H1 (cell line): ENCODE measurements around the gene FZD8. TPM values are rescaled to one million over a fixed set of nuclear protein-coding genes. Genes with fewer than 3 reads are reported as not detected.
A peak's percentile ranks its signal among the peaks of the same experiment; 100 is the strongest.

Source experiments
- CTCF ChIA-PET: fragments of 300-600 bp; sonication (Branson Sonifier 250); formaldehyde crosslinking; loops from one replicate; lab custom pipeline; 2021; ENCODE audit not compliant: partially characterized antibody; lab: Charles Lee
- POLR2A ChIA-PET: fragments of 300-600 bp; sonication (Branson Sonifier 250); formaldehyde crosslinking; loops from one replicate; lab custom pipeline; 2021; ENCODE audit warnings: inconsistent platforms; ENCODE audit not compliant: partially characterized antibody; lab: Charles Lee
- DNase-seq, 2 experiments: peaks; one replicate each; pipeline versions ENCODE4 v3.0.0 to v3.0.0-alpha.2; 2010 to 2022; ENCODE audit warnings: low spot score in 2 of 2, low read depth in 1 of 2, mixed read lengths in 1 of 2
- FAIRE-seq: peaks from 2 replicates; lab custom pipeline; 2011; peaks lifted over from hg19 to GRCh38; lab: Jason Lieb, UNC
- H2AFZ ChIP-seq: 2 replicates; pipeline ENCODE4 v1.8.1; 2012; ENCODE audit warnings: low read length, inconsistent platforms
- H2AK5ac ChIP-seq: 2 replicates; pipeline ENCODE4 v1.6.1; 2013; ENCODE audit warnings: low read depth, low read length
- H2BK120ac ChIP-seq: replicated peaks from 2 replicates; pipeline ENCODE3; 2013; ENCODE audit warnings: low read depth, low read length, inconsistent platforms
- H2BK12ac ChIP-seq: 2 replicates; pipeline ENCODE4 v1.6.1; 2013; ENCODE audit warnings: low read depth, low read length
- H2BK15ac ChIP-seq: 2 replicates; pipeline ENCODE4 v1.6.1; 2013; ENCODE audit warnings: low read length
- H2BK20ac ChIP-seq: 2 replicates; pipeline ENCODE4 v1.6.1; 2013; ENCODE audit warnings: low read length
- H2BK5ac ChIP-seq: 2 replicates; pipeline ENCODE4 v1.6.1; 2013; ENCODE audit warnings: low read depth, low read length
- H3K14ac ChIP-seq: 2 replicates; pipeline ENCODE4 v1.6.1; 2013; ENCODE audit warnings: inconsistent platforms; ENCODE audit not compliant: insufficient read length
- H3K18ac ChIP-seq: 2 replicates; pipeline ENCODE4 v1.6.1; 2013; ENCODE audit warnings: low read length; ENCODE audit errors: extremely low read depth
- H3K23ac ChIP-seq: 2 replicates; pipeline ENCODE4 v1.6.1; 2013; ENCODE audit warnings: inconsistent platforms; ENCODE audit not compliant: insufficient read length
- H3K23me2 ChIP-seq: 2 replicates; pipeline ENCODE4 v1.6.1; 2013; ENCODE audit warnings: low read depth, low read length
- H3K27ac ChIP-seq: 2 replicates; pipeline ENCODE4 v1.6.1; 2011; ENCODE audit warnings: low read depth, low read length, inconsistent platforms
- H3K27me3 ChIP-seq, 4 experiments: replicated peaks in 1 of 4; 1 replicate in 1 of 4; 2 replicates in 3 of 4; pipeline versions ENCODE4 v1.6.1 to v1.8.1; 2011 to 2013; ENCODE audit warnings: low read length in 3 of 4, mild to moderate bottlenecking in 3 of 4, inconsistent platforms in 2 of 4, mixed read lengths in 2 of 4, moderate library complexity in 1 of 4; ENCODE audit not compliant: control insufficient read depth in 3 of 4, insufficient read depth in 3 of 4; ENCODE audit errors: extremely low read depth in 1 of 4
- H3K36me3 ChIP-seq, 4 experiments: 2 replicates each; pipeline versions ENCODE4 v1.6.1 to v1.8.1; 2011 to 2013; ENCODE audit warnings: mild to moderate bottlenecking in 4 of 4, low read length in 3 of 4, moderate library complexity in 2 of 4, control low read depth in 1 of 4, inconsistent platforms in 1 of 4; ENCODE audit not compliant: insufficient read depth in 4 of 4, control insufficient read depth in 2 of 4
- H3K4ac ChIP-seq: replicated peaks from 2 replicates; pipeline ENCODE3; 2013; ENCODE audit warnings: low read length, low read depth, mixed read lengths, inconsistent platforms; ENCODE audit not compliant: insufficient read length
- H3K4me1 ChIP-seq, 4 experiments: replicated peaks in 1 of 4; 1 replicate in 1 of 4; 2 replicates in 3 of 4; pipeline versions ENCODE4 v1.6.1 to v1.8.1; 2011 to 2013; ENCODE audit warnings: low read length in 3 of 4, inconsistent platforms in 2 of 4, mixed read lengths in 1 of 4; ENCODE audit not compliant: insufficient read depth in 4 of 4, control insufficient read depth in 3 of 4
- H3K4me2 ChIP-seq, 2 experiments: 2 replicates each; pipeline versions ENCODE4 v1.6.1 to v1.8.1; 2011 to 2013; ENCODE audit warnings: low read depth in 2 of 2, low read length in 2 of 2, control low read depth in 1 of 2, inconsistent platforms in 1 of 2, mild to moderate bottlenecking in 1 of 2; ENCODE audit not compliant: insufficient read depth in 1 of 2
- H3K4me3 ChIP-seq, 4 experiments: fragments of 200-600, 300-600 bp in 1 of 4; sonication (generic), shearing (Covaris generic), sonication (Bioruptor Twin) in 1 of 4; 2 replicates each; pipeline versions ENCODE4 v1.5.1 to v1.8.1; 2011 to 2016; ENCODE audit warnings: low read length in 4 of 4, low read depth in 3 of 4, control low read depth in 2 of 4, inconsistent platforms in 2 of 4, mild to moderate bottlenecking in 2 of 4, mixed read lengths in 1 of 4, moderate library complexity in 1 of 4; ENCODE audit not compliant: insufficient read depth in 2 of 4; ENCODE audit errors: extremely low read depth in 1 of 4
- H3K56ac ChIP-seq: replicated peaks from 2 replicates; pipeline ENCODE3; 2013; ENCODE audit warnings: low read depth, mild to moderate bottlenecking, mixed read lengths, low read length, inconsistent platforms; ENCODE audit not compliant: insufficient read length
- H3K79me1 ChIP-seq: 2 replicates; pipeline ENCODE4 v1.6.1; 2013; ENCODE audit warnings: low read depth, low read length, control low read depth
- H3K79me2 ChIP-seq, 2 experiments: 2 replicates each; pipeline versions ENCODE4 v1.6.1 to v1.8.1; 2012 to 2013; ENCODE audit warnings: low read length in 2 of 2, mild to moderate bottlenecking in 2 of 2, inconsistent platforms in 1 of 2; ENCODE audit not compliant: insufficient read depth in 2 of 2, control insufficient read depth in 1 of 2
- H3K9ac ChIP-seq, 4 experiments: replicated peaks in 1 of 4; 1 replicate in 1 of 4; 2 replicates in 3 of 4; pipeline versions ENCODE4 v1.6.1 to v1.8.1; 2011 to 2013; ENCODE audit warnings: low read depth in 3 of 4, low read length in 3 of 4, control low read depth in 2 of 4, mild to moderate bottlenecking in 2 of 4, moderate library complexity in 2 of 4, inconsistent platforms in 1 of 4; ENCODE audit errors: extremely low read depth in 1 of 4
- H3K9me3 ChIP-seq, 2 experiments: 2 replicates each; pipeline versions ENCODE4 v1.6.1 to v1.8.1; 2012 to 2013; ENCODE audit warnings: mild to moderate bottlenecking in 2 of 2, moderate library complexity in 2 of 2, control low read depth in 1 of 2, inconsistent platforms in 1 of 2, low read depth in 1 of 2, low read length in 1 of 2, mixed read lengths in 1 of 2; ENCODE audit not compliant: insufficient read depth in 2 of 2
- H4K20me1 ChIP-seq, 2 experiments: replicated peaks in 1 of 2; 2 replicates each; pipeline versions ENCODE3 to v1.8.1; 2011 to 2013; ENCODE audit warnings: inconsistent platforms in 2 of 2, low read length in 2 of 2, mild to moderate bottlenecking in 1 of 2; ENCODE audit not compliant: insufficient read depth in 2 of 2, control insufficient read depth in 1 of 2
- H4K5ac ChIP-seq: 2 replicates; pipeline ENCODE4 v1.6.1; 2013; ENCODE audit warnings: low read length, low read depth, mixed read lengths, inconsistent platforms; ENCODE audit not compliant: insufficient read length
- H4K8ac ChIP-seq: 2 replicates; pipeline ENCODE4 v1.8.0; 2013; ENCODE audit warnings: mild to moderate bottlenecking, moderate library complexity, low read length, inconsistent platforms; ENCODE audit not compliant: insufficient read depth; ENCODE audit errors: extremely low read depth
- H4K91ac ChIP-seq: replicated peaks from 2 replicates; pipeline ENCODE3; 2013; ENCODE audit warnings: low read length, mixed read lengths, inconsistent platforms; ENCODE audit not compliant: insufficient read length
- BCL11A ChIP-seq, 2 experiments: IDR thresholded peaks; one replicate each; pipeline ENCODE4 v1.6.1; 2011; ENCODE audit warnings: low read depth in 2 of 2, low read length in 2 of 2, mild to moderate bottlenecking in 2 of 2
- CREB1 ChIP-seq: IDR thresholded peaks from 2 replicates; pipeline ENCODE4 v1.6.1; 2012; ENCODE audit warnings: inconsistent platforms
- E2F6 ChIP-seq: IDR thresholded peaks from 2 replicates; pipeline ENCODE4 v1.6.1; 2012; ENCODE audit warnings: inconsistent platforms
- EGR1 ChIP-seq: IDR thresholded peaks from 2 replicates; pipeline ENCODE4 v1.6.1; 2011; ENCODE audit warnings: low read depth, low read length, borderline replicate concordance
- JUND ChIP-seq: IDR thresholded peaks from 2 replicates; pipeline ENCODE4 v1.6.1; 2011; ENCODE audit warnings: mild to moderate bottlenecking, improper control_type of control experiment, low read length
- KDM4A ChIP-seq: IDR thresholded peaks from one replicate; pipeline ENCODE4 v1.7.1; 2012; ENCODE audit warnings: low read depth, mild to moderate bottlenecking, moderate library complexity, low read length, inconsistent platforms; ENCODE audit not compliant: severe bottlenecking
- RNF2 ChIP-seq: fragments of 200-900, 300-1000 bp; sonication (generic); IDR thresholded peaks from 2 replicates; pipeline ENCODE4 v1.7.1; 2016; ENCODE audit warnings: borderline replicate concordance, low read depth, mild to moderate bottlenecking, antibody characterized with exemption, low read length; ENCODE audit not compliant: poor library complexity, severe bottlenecking; ENCODE audit errors: missing control alignments
- SIRT6 ChIP-seq: IDR thresholded peaks from one replicate; pipeline ENCODE4 v1.7.1; 2012; ENCODE audit warnings: low read length, inconsistent platforms
- TCF12 ChIP-seq: IDR thresholded peaks from 2 replicates; pipeline ENCODE4 v1.6.1; 2011; ENCODE audit warnings: low read depth, mild to moderate bottlenecking, low read length
- USF2 ChIP-seq: IDR thresholded peaks from 2 replicates; pipeline ENCODE4 v1.6.1; 2011; ENCODE audit warnings: low read length, improper control_type of control experiment
- WGBS, 2 experiments: shearing (Covaris generic) in 1 of 2; methylation state at CpG; one replicate each; pipeline versions ENCODE4 v1.1.6 to v1.1.7; 2013 to 2015; ENCODE audit warnings: low lambda C conversion rate in 2 of 2, mixed read lengths in 2 of 2, inconsistent platforms in 1 of 2, low coverage in 1 of 2, missing lambda C conversion rate in 1 of 2; ENCODE audit not compliant: insufficient replicate concordance in 2 of 2, insufficient coverage in 1 of 2, insufficient read length in 1 of 2; ENCODE audit errors: extremely low coverage in 1 of 2, missing lambda C conversion rate in 1 of 2; 5-methylcytosine and 5-hydroxymethylcytosine counted together
- polyA plus RNA-seq, 7 experiments: library from polyadenylated mRNA; depleted of rRNA in 3 of 7; stranded (reverse) in 5 of 7; unstranded in 2 of 7; fragments of >200 nt in 5 of 7; fragments of 200-250 nt in 2 of 7; gene quantifications; 1 replicate in 5 of 7; 2 replicates in 1 of 7; 4 replicates in 1 of 7; pipeline versions ENCODE4 v1.2.1 to v1.2.3, GENCODE V29; 2011 to 2013; ENCODE audit warnings: missing spikeins in 2 of 7, mixed read lengths in 2 of 7
- total RNA-seq: library from RNA; stranded (reverse); fragmentation: NEBNext Ultra II Directional; extraction: Animal tissue kit (Norgen Biotek cat#: 25700); gene quantifications from 2 replicates; pipeline ENCODE4 v1.2.1, GENCODE V29; 2021

The FZD8 gene
- total and polyA plus RNA-seq, 2 of the 8 experiments (the other 6 are each of a cell fraction or from before 2014, with no cell fraction given): 4.8 to 7.1 TPM

DNA sequence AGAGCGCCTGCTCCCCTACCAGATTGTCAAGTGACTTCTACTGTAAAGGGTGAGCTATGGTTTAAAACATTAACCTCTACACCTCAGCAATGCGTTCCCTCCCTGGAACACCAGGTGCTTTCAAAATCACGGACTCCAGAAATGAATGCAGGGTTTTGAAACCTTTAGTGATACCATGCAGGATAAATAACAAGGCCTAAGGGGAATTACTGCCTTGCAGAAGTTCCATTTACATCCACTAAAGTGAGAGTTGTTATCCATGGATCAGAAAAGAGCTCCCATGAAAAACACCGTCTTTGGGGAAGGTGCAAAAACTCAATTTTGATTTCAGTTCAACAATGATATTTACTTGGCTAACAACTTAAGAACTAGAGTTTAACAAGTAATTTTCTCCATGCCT lies 4.0 kb downstream of the FZD8 start:
- peaks cover 0 to 3% of the 10 kb centered on the region in 2 experiments; a peak in 1 of 4 replicates for H3K79me2 ChIP-seq
- H3K4me3 ChIP-seq: peak overlapping the region; percentile 20 to 63 (median 32); a peak in 5 of 8 replicates
- peaks cover 3 to 8% of the 10 kb centered on the region in 2 experiments for H4K20me1 ChIP-seq
- no peak overlapping the region for H3K56ac ChIP-seq
- no peak overlapping the region for H2BK20ac ChIP-seq
- CTCF ChIA-PET: interaction anchor here (0.6 to 9.4 kb wide), 11 partner anchors 25 to 1141 kb away, joined by 3 to 59 read pairs (median 6); no protein-coding TSS in a partner anchor
- H3K27ac ChIP-seq: no peak overlapping the region
- DNase-seq (no peak), FAIRE-seq (peak; percentile 77)
- H2BK15ac ChIP-seq: no peak overlapping the region
- no peak overlapping the region for H2AK5ac ChIP-seq
- no peak overlapping the region for H2AFZ ChIP-seq
- peak overlapping the region; percentile 58 to 76 for H3K4me2 ChIP-seq
- H3K4ac ChIP-seq: no peak overlapping the region
- H4K8ac ChIP-seq: no peak overlapping the region
- no peak overlapping the region for H2BK12ac ChIP-seq
- WGBS, 2 experiments: 9% methylated on average over 4 of the region's 4 CpGs; no CpG with 5 or more reads in 1 of the 2 experiments
- H3K4me1 ChIP-seq: peaks cover 2 to 22% (median 12%) of the 10 kb centered on the region in 4 experiments
- TF ChIP-seq EGR1 (no peak), JUND (no peak), RNF2 (no peak), BCL11A (IDR thresholded peaks at IDR 0.05; ENCODE audit: low read depth in 2 of 2, low read length in 2 of 2) (no peak), CREB1 (no peak), KDM4A (no peak), TCF12 (no peak), E2F6 (no peak), SIRT6 (no peak), USF2 (no peak)
- no peak overlapping the region for H4K5ac ChIP-seq
- no peak overlapping the region; the same call in 1 of the 2 replicates for H3K18ac ChIP-seq
- H3K9me3 ChIP-seq: no peaks in the 10 kb centered on the region; a peak in 1 of 4 replicates
- POLR2A ChIA-PET: interaction anchor here (0.6 to 1.3 kb wide), 6 partner anchors 22 to 1087 kb away, joined by 3 to 5 read pairs (median 3); no protein-coding TSS in a partner anchor
- peaks cover 3 to 7% (median 5%) of the 10 kb centered on the region in 4 experiments; a peak in 6 of 7 replicates for H3K27me3 ChIP-seq
- no peak overlapping the region for H3K14ac ChIP-seq
- H3K79me1 ChIP-seq: no peaks in the 10 kb centered on the region
- no peak overlapping the region for H3K9ac ChIP-seq
- peaks cover 27% of the 10 kb centered on the region for H3K23me2 ChIP-seq
- H3K23ac ChIP-seq: no peak overlapping the region
- peak overlapping the region; percentile 76 for H4K91ac ChIP-seq
- no peaks in the 10 kb centered on the region for H3K36me3 ChIP-seq
- H2BK5ac ChIP-seq: no peak overlapping the region
- no peak overlapping the region for H2BK120ac ChIP-seq
